Calu3 (cell line): ENCODE results near the gene ARHGEF12. TPM values are rescaled to one million over a fixed set of nuclear protein-coding genes. Genes with fewer than 3 reads are reported as not detected.

Experiments used
- Bru-seq: library from RNA; stranded (reverse); fragments of 400-500 nt; gene quantifications from one replicate; lab custom pipeline; 2021; lab: Mats Ljungman, UMichigan
- BruChase-seq, 2 experiments: library from RNA; stranded (reverse); fragments of 400-500 nt; gene quantifications; one replicate each; lab custom pipeline; 2021; lab: Mats Ljungman, UMichigan
- BruUV-seq: library from RNA; stranded (reverse); fragments of 400-500 nt; replicated peaks from 2 replicates; lab custom pipeline; 2021; lab: Mats Ljungman, UMichigan
- CTCF ChIA-PET: fragments of 300-600 bp; sonication (Branson Sonifier 250); formaldehyde crosslinking; loops from one replicate; lab custom pipeline; 2022; ENCODE audit warnings: antibody characterized with exemption; lab: Charles Lee
- DNase-seq: peaks from one replicate; pipeline ENCODE4 v3.0.0; 2022
- H3K27ac Mint-ChIP-seq: one replicate; pipeline ENCODE4 v1.8.0; 2022; ENCODE audit warnings: mixed read lengths; ENCODE audit not compliant: unreplicated experiment
- H3K27me3 Mint-ChIP-seq: one replicate; pipeline ENCODE4 v1.8.0; 2022; ENCODE audit warnings: mixed read lengths; ENCODE audit not compliant: unreplicated experiment
- H3K36me3 Mint-ChIP-seq: one replicate; pipeline ENCODE4 v1.8.0; 2022; ENCODE audit warnings: mild to moderate bottlenecking, moderate library complexity, mixed read lengths; ENCODE audit not compliant: insufficient read depth, unreplicated experiment
- H3K4me1 Mint-ChIP-seq: one replicate; pipeline ENCODE4 v1.8.0; 2022; ENCODE audit warnings: mild to moderate bottlenecking, low read depth, mixed read lengths; ENCODE audit not compliant: unreplicated experiment
- H3K4me3 Mint-ChIP-seq: one replicate; pipeline ENCODE4 v1.8.0; 2022; ENCODE audit warnings: mild to moderate bottlenecking, low read depth, moderate library complexity, mixed read lengths; ENCODE audit not compliant: unreplicated experiment
- H3K9me3 Mint-ChIP-seq: one replicate; pipeline ENCODE4 v1.8.0; 2022; ENCODE audit warnings: low read depth, mixed read lengths; ENCODE audit not compliant: unreplicated experiment
- intact Hi-C: fragments of 100-400 bp; cut with micrococcal nuclease; formaldehyde crosslinking; loops from one replicate; pipeline ENCODE4 v1.10.0; 2022; ENCODE audit not compliant: unreplicated experiment
- long read RNA-seq: library from polyadenylated mRNA; stranded (forward); transcript quantifications from one replicate; pipeline ENCODE4 v2.0.0, GENCODE V29; 2022
- total RNA-seq: library from RNA; stranded (reverse); gene quantifications from 2 replicates; pipeline ENCODE4 v1.2.3, GENCODE V29; 2022
- TF ChIP-seq, protein P1 (sequence below): fragments of 200-600 bp; IDR thresholded peaks from one replicate; pipeline ENCODE4 v1.8.0; 2022; ENCODE audit warnings: antibody characterized with exemption; ENCODE audit not compliant: unreplicated experiment

ARHGEF12 gene, protein sequence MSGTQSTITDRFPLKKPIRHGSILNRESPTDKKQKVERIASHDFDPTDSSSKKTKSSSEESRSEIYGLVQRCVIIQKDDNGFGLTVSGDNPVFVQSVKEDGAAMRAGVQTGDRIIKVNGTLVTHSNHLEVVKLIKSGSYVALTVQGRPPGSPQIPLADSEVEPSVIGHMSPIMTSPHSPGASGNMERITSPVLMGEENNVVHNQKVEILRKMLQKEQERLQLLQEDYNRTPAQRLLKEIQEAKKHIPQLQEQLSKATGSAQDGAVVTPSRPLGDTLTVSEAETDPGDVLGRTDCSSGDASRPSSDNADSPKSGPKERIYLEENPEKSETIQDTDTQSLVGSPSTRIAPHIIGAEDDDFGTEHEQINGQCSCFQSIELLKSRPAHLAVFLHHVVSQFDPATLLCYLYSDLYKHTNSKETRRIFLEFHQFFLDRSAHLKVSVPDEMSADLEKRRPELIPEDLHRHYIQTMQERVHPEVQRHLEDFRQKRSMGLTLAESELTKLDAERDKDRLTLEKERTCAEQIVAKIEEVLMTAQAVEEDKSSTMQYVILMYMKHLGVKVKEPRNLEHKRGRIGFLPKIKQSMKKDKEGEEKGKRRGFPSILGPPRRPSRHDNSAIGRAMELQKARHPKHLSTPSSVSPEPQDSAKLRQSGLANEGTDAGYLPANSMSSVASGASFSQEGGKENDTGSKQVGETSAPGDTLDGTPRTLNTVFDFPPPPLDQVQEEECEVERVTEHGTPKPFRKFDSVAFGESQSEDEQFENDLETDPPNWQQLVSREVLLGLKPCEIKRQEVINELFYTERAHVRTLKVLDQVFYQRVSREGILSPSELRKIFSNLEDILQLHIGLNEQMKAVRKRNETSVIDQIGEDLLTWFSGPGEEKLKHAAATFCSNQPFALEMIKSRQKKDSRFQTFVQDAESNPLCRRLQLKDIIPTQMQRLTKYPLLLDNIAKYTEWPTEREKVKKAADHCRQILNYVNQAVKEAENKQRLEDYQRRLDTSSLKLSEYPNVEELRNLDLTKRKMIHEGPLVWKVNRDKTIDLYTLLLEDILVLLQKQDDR (N-terminal part only)
- 50.0 and 55.2 TPM in 2 replicates for total RNA-seq
- Bru-seq, nascent RNA: percentile 81 among the genes with signal in this experiment
- BruChase-seq, experiment 1, labeled RNA remaining after a 6-hour chase: percentile 83 among the genes with signal in this experiment
- BruChase-seq, experiment 2, labeled RNA remaining after a 2-hour chase: percentile 77 among the genes with signal in this experiment
- long read RNA-seq, partial matches to known transcripts: 0 of 3 reads
- long read RNA-seq, other reads (novel, unspliced or antisense): 3 of 3 reads

DNA sequence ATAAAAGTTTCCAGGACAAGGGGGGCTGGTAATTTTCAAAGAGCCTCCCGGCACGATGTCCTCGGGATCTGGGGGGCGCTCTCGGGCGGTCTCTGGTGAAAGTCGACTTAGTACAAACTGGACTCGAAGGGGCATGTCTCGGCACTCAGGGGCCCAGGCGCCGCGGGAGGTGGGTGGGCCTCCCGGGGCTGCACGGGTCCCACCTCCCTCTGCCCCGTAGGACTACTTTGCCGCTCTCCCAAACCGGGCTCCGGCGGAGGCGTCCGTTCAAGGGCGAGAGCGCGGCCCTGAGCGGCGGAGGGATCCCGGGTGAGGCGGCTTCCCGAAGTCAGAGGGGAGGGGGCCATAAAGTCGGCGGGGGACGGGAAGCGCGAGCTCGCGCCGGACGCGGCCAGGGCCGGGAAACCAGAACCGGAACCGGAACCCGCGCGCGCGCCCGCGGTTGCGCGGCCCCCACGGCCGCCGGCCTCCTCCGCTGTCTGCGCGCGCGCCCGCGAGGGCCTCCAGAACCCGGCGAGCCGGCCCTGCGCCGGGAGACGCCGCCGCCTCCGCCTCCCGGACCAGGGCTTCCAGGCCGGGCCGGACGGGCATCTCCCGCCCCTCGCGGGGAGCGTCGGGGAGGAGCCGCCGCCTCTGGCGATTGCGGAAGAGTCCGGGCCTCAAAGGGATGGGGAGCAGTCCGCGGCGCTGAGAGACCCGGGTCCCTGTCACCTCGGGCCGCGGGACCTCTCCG lies at the start of gene ARHGEF12:
Gene ARHGEF12, plus strand, starts transcription at position 506 of the 733 bp plus-strand sequence. CDS start 831 bp downstream, outside the sequence.
- peak; percentile 91 for DNase-seq
- TF ChIP-seq, protein P1, sequence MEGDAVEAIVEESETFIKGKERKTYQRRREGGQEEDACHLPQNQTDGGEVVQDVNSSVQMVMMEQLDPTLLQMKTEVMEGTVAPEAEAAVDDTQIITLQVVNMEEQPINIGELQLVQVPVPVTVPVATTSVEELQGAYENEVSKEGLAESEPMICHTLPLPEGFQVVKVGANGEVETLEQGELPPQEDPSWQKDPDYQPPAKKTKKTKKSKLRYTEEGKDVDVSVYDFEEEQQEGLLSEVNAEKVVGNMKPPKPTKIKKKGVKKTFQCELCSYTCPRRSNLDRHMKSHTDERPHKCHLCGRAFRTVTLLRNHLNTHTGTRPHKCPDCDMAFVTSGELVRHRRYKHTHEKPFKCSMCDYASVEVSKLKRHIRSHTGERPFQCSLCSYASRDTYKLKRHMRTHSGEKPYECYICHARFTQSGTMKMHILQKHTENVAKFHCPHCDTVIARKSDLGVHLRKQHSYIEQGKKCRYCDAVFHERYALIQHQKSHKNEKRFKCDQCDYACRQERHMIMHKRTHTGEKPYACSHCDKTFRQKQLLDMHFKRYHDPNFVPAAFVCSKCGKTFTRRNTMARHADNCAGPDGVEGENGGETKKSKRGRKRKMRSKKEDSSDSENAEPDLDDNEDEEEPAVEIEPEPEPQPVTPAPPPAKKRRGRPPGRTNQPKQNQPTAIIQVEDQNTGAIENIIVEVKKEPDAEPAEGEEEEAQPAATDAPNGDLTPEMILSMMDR: no peak
- intact Hi-C loops: loop anchor here (2.0 to 10.0 kb wide), 3 partner anchors 97 to 349 kb away; no protein-coding TSS in a partner anchor
- peak within 1 kb of the TSS; percentile 87 for H3K27ac Mint-ChIP-seq
- H3K27me3 Mint-ChIP-seq: no peaks in the 10 kb centered on the region
- no TSS peak for BruUV-seq
- H3K9me3 Mint-ChIP-seq: no peaks in the 10 kb centered on the region
- peaks cover 38% of the 10 kb centered on the region for H3K36me3 Mint-ChIP-seq
- CTCF ChIA-PET: interaction anchor here (0.6 to 1.8 kb wide), 6 partner anchors 14 to 165 kb away, joined by 3 to 9 read pairs (median 5); no protein-coding TSS in a partner anchor
- peaks cover 14% of the 10 kb centered on the region for H3K4me1 Mint-ChIP-seq
- peak within 1 kb of the TSS; percentile 93 for H3K4me3 Mint-ChIP-seq

DNA sequence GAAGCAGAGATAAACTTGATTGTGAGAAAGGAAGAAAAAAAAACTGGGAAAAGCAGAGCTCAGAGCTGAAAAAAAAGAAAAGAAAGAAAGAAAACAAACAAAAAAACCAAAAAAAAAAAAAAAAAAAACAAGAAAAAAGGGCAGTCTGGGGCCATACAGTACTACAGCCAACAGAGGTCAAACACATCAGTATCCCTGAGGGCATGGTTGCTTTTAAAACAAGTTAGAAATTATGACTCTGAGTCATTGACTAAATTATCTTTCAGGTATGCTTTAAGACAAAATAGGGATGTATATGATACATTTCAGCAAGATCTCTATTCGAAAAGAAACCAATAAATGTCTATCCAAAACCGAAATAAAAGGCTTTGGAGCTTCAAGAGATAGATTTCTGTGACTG lies 48.2 kb upstream of the ARHGEF12 start:
- peaks cover 47% of the 10 kb centered on the region for H3K27me3 Mint-ChIP-seq
- BruUV-seq: no TSS peak
- TF ChIP-seq, protein P1: no peak
- H3K4me1 Mint-ChIP-seq: no peaks in the 10 kb centered on the region
- CTCF ChIA-PET: no interaction called here
- H3K36me3 Mint-ChIP-seq: no peaks in the 10 kb centered on the region
- intact Hi-C loops: no loop called here
- H3K9me3 Mint-ChIP-seq: no peaks in the 10 kb centered on the region
- no peak for DNase-seq
- no peak overlapping the region for H3K27ac Mint-ChIP-seq
- H3K4me3 Mint-ChIP-seq: no peak overlapping the region

DNA sequence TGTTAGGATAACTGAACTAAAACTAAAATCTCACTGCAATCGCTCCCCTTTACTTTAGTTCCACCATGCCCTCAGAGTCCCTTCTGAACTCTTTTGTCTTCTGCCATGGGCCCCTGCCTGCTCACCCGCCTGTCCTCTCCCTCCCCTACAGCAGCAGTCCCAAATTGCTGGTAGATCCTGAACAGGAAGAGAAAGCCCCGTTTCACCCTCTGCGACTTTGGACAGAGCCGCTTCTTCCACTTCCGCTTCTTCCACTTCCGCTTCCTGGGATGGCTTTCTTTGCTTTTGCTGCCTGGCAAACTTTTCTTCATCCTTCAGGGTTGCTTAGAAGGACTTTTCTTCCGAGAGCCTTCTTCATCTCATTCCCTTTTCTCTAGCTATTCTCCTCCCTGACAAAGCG lies 46.8 kb upstream of the ARHGEF12 start:
- CTCF ChIA-PET: no interaction called here
- TF ChIP-seq, protein P1: no peak

More for the DNA sequence above, 46.8 kb upstream of the ARHGEF12 start:
- DNase-seq: no peak
- no TSS peak for BruUV-seq
- H3K36me3 Mint-ChIP-seq: no peaks in the 10 kb centered on the region
- intact Hi-C loops: no loop called here
- no peaks in the 10 kb centered on the region for H3K4me1 Mint-ChIP-seq
- no peaks in the 10 kb centered on the region for H3K9me3 Mint-ChIP-seq
- H3K27me3 Mint-ChIP-seq: peaks cover 61% of the 10 kb centered on the region
- no peak overlapping the region for H3K4me3 Mint-ChIP-seq
- H3K27ac Mint-ChIP-seq: no peak overlapping the region
